MCF 10A (cell line): Measurements from ENCODE around the gene GPX3. TPM values are rescaled to one million over a fixed set of nuclear protein-coding genes. Genes with fewer than 3 reads are reported as not detected.
A peak's percentile ranks its signal among the peaks of the same experiment; 100 is the strongest.

Experiments used
- BruUV-seq: library from RNA; stranded (reverse); fragments of 400-500 nt; replicated peaks from 2 replicates; lab custom pipeline; 2021; lab: Mats Ljungman, UMichigan
- CTCF ChIA-PET: fragments of 300-600 bp; sonication (Branson Sonifier 250); formaldehyde crosslinking; extraction: SDS; loops from one replicate; lab custom pipeline; 2021; ENCODE audit warnings: antibody characterized with exemption, inconsistent platforms; lab: Yijun Ruan, JAX
- POLR2A ChIA-PET: fragments of 300-600, 350-650 bp; sonication (Branson Sonifier 250); formaldehyde crosslinking; extraction: SDS; loops from one replicate; lab custom pipeline; 2020; ENCODE audit warnings: antibody characterized with exemption, inconsistent platforms; lab: Yijun Ruan, JAX
- DNase-seq: peaks from one replicate; pipeline ENCODE4 v3.0.0-alpha.2; 2018; ENCODE audit not compliant: unreplicated experiment
- H3K27ac Mint-ChIP-seq: one replicate; pipeline ENCODE4 v1.8.0; 2022; ENCODE audit warnings: mild to moderate bottlenecking, low read depth, mixed read lengths; ENCODE audit not compliant: unreplicated experiment
- H3K27me3 Mint-ChIP-seq: one replicate; pipeline ENCODE4 v1.8.0; 2022; ENCODE audit warnings: mixed read lengths; ENCODE audit not compliant: insufficient read depth, unreplicated experiment
- H3K36me3 Mint-ChIP-seq: one replicate; pipeline ENCODE4 v1.8.0; 2022; ENCODE audit warnings: mild to moderate bottlenecking, moderate library complexity, mixed read lengths; ENCODE audit not compliant: insufficient read depth, unreplicated experiment
- H3K4me1 Mint-ChIP-seq: one replicate; pipeline ENCODE4 v1.8.0; 2022; ENCODE audit warnings: mixed read lengths; ENCODE audit not compliant: insufficient read depth, unreplicated experiment
- H3K4me3 Mint-ChIP-seq: one replicate; pipeline ENCODE4 v1.8.0; 2022; ENCODE audit warnings: mild to moderate bottlenecking, moderate library complexity, mixed read lengths; ENCODE audit not compliant: unreplicated experiment
- H3K9me3 Mint-ChIP-seq: one replicate; pipeline ENCODE4 v1.8.0; 2022; ENCODE audit warnings: mixed read lengths; ENCODE audit not compliant: unreplicated experiment
- intact Hi-C: fragments of 100-400 bp; cut with micrococcal nuclease; formaldehyde crosslinking; loops from 2 replicates; pipeline ENCODE4 v1.14.1; 2022
- total RNA-seq: library from RNA; stranded (reverse); gene quantifications from 2 replicates; pipeline ENCODE4 v1.2.3, GENCODE V29; 2022
- TF ChIP-seq, protein P1 (sequence below): fragments of 200-600 bp; IDR thresholded peaks from one replicate; pipeline ENCODE4 v1.8.0; 2022; ENCODE audit warnings: antibody characterized with exemption, mild to moderate bottlenecking; ENCODE audit not compliant: unreplicated experiment

The GPX3 gene
- total RNA-seq, 1 experiment from 2014 or later, result not detected

DNA sequence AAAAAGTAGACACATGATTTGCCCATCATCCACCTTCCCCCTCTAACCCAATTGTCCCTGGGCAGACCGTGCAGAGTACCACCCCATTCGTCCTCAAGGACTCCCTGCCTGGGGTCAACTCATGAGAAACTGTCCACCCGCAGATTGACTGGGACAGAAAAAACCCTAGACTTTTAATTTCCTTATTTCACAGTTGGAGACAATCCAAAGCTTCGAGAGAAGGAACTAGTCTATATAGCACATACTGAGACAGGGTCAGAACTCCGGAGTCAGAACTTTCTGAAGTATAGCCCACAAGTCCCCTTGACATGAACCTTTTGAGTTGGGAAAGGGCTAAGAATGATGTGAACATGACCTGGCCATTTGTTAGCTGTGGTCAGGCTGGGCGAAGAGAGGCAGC lies 7.5 kb upstream of the GPX3 start:
- DNase-seq, result no peak
- Mint-ChIP-seq H3K4me3 (no peak overlapping the region), H3K36me3 (no peaks in the 10 kb centered on the region), H3K4me1 (no peaks in the 10 kb centered on the region), H3K27me3 (peaks cover 13% of the 10 kb centered on the region), H3K9me3 (no peaks in the 10 kb centered on the region), H3K27ac (no peak overlapping the region)
- ChIA-PET POLR2A (interaction anchor here (1.2 kb wide), 1 partner anchor 240 kb away, joined by 3 read pairs; the partner anchor contains the start of gene GM2A), CTCF (interaction anchor here (0.6 to 8.1 kb wide), 11 partner anchors 8 to 152 kb away, joined by 3 to 89 read pairs (median 6); no protein-coding TSS in a partner anchor)
- intact Hi-C loops, result no loop called here
- no TSS peak for BruUV-seq
- TF ChIP-seq, protein P1, sequence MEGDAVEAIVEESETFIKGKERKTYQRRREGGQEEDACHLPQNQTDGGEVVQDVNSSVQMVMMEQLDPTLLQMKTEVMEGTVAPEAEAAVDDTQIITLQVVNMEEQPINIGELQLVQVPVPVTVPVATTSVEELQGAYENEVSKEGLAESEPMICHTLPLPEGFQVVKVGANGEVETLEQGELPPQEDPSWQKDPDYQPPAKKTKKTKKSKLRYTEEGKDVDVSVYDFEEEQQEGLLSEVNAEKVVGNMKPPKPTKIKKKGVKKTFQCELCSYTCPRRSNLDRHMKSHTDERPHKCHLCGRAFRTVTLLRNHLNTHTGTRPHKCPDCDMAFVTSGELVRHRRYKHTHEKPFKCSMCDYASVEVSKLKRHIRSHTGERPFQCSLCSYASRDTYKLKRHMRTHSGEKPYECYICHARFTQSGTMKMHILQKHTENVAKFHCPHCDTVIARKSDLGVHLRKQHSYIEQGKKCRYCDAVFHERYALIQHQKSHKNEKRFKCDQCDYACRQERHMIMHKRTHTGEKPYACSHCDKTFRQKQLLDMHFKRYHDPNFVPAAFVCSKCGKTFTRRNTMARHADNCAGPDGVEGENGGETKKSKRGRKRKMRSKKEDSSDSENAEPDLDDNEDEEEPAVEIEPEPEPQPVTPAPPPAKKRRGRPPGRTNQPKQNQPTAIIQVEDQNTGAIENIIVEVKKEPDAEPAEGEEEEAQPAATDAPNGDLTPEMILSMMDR, result no peak

DNA sequence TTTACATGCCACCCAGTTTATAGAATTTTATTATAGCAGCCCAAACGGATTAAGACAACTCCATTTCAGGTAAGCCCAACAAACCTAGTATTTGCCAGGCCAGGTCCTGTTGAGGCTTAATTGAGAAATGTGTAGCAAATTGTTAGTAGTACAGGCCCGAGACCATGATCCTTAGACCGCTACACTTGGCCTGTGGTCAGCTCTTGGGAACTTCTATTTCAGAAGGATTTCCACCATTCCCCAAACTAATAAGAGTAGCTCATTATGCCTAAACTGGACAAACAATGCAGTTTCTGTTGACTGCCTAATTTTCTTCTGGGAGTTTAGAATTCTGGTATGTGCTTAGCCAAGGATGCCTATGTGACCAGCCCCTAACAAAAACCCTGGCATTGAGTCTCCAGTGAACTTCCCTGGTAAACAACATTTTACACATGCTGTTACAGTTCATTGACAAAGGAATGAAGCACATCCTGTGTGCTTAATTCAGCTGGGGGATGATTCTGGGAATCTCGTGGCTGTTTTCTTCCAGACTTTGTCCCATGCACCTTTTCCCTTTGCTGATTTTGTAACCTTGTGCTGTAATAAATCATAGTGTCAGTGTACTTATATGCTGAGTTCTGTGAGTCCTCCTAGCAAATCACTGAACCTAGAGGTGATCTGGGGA lies 5.6 kb upstream of the GPX3 start:
- no peaks in the 10 kb centered on the region for H3K4me1 Mint-ChIP-seq
- no peak for DNase-seq

DNA sequence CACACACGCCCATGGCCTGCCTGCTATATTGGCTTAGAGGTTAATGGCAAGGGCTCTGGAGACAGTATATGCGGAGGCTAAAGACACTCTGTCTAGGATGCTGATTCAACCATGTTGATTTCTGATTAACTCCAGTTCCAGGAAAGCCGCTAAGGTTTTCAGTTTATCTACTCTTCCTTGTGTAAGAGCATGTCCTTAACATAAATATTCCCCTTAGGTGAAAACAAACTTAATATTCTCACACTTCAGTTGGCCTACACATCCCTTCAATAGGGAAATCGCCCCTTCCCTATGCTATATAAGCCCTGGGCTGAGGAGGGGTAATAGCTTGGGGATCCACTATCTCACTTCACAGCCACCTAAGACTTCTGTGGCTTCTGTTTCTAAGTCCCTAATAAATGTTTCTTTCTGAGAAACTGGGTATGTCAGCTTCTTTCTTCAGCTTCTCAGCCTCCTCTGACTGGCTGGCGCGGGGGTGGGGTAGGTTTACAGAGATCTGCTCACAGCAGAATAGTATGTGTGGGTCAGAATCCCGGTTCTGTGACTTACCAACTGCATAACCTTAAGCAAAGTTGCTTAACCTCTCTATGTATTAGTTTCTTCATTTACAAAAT lies 4.3 kb upstream of the GPX3 start:
- TF ChIP-seq, protein P1, result no peak
- Mint-ChIP-seq H3K4me3 (no peak overlapping the region), H3K27ac (no peak overlapping the region), H3K27me3 (peaks cover 11% of the 10 kb centered on the region), H3K9me3 (no peaks in the 10 kb centered on the region), H3K4me1 (no peaks in the 10 kb centered on the region), H3K36me3 (no peaks in the 10 kb centered on the region)
- ChIA-PET POLR2A (no interaction called here), CTCF (interaction anchor here (0.7 to 8.1 kb wide), 5 partner anchors 9 to 99 kb away, joined by 3 to 89 read pairs (median 7); no protein-coding TSS in a partner anchor)
- BruUV-seq, result no TSS peak
- intact Hi-C loops, result no loop called here
- no peak for DNase-seq

More for the DNA sequence above, 5.6 kb upstream of the GPX3 start:
- TF ChIP-seq, protein P1, result no peak
- Mint-ChIP-seq H3K27ac (no peak overlapping the region), H3K9me3 (no peaks in the 10 kb centered on the region), H3K4me3 (no peak overlapping the region), H3K27me3 (peaks cover 13% of the 10 kb centered on the region), H3K36me3 (no peaks in the 10 kb centered on the region)
- intact Hi-C loops, result no loop called here
- POLR2A ChIA-PET, result interaction anchor here (0.9 kb wide), 1 partner anchor 17 kb away, joined by 3 read pairs; no protein-coding TSS in a partner anchor
- no TSS peak for BruUV-seq
- CTCF ChIA-PET, result interaction anchor here (0.7 to 8.1 kb wide), 5 partner anchors 13 to 1282 kb away, joined by 3 to 89 read pairs (median 7); no protein-coding TSS in a partner anchor

DNA sequence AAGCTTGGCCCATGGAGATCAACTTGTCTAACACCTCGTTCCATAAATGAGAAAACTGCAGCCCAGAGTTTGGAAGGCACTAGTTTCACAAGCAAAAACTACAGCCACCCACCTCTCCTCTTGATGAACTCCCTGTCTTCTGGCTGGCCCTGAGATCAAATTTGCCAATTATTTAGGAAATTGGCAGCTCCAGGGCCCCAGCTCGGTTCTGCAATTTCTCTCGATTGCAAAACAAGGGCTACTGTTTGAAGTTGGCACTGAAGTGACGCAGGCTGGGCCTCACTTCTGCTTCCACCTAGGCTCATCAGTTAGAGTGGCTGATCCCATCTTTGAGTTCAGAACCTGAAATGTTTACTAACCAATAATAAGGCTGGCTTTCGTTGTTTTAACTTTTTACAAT lies 3.7 kb upstream of the GPX3 start:
- intact Hi-C loops, result no loop called here
- DNase-seq, result peak; percentile 80
- H3K36me3 Mint-ChIP-seq, result peaks cover 2% of the 10 kb centered on the region
- POLR2A ChIA-PET, result no interaction called here
- H3K4me3 Mint-ChIP-seq, result no peak overlapping the region
- peaks cover 5% of the 10 kb centered on the region for H3K27me3 Mint-ChIP-seq
- no TSS peak for BruUV-seq
- peaks cover under 1% of the 10 kb centered on the region for H3K4me1 Mint-ChIP-seq
- CTCF ChIA-PET, result interaction anchor here (0.7 to 8.1 kb wide), 7 partner anchors 15 to 151 kb away, joined by 3 to 89 read pairs (median 7); no protein-coding TSS in a partner anchor
- H3K9me3 Mint-ChIP-seq, result no peaks in the 10 kb centered on the region
- no peak overlapping the region for H3K27ac Mint-ChIP-seq
- TF ChIP-seq, protein P1, result no peak
